ENCODE measurements around the gene EIF2S3.
"Not testable (repeated sequence)": the region's sequence is repeated elsewhere in the genome, so short reads cannot be mapped to it uniquely, and the experiment has no call there.

The EIF2S3 gene

GRCh38 chrX:24037729-24038128 is 17.0 kb upstream of the EIF2S3 start:
- in situ Hi-C loops (cut with MboI; ENCODE audit: low pct_unique_long_range_greater_than_20kb, low sequenced_read_pairs, unreplicated experiment), result no loop called here
- no peak for DNase-seq (ENCODE audit: low spot score)
- TF ChIP-seq CTCF (IDR thresholded peaks at IDR 0.05; ENCODE audit: extremely low read depth, insufficient read depth, missing control alignments), result no peak

- in situ Hi-C loops (cut with MboI; ENCODE audit: low pct_unique_long_range_greater_than_20kb, low sequenced_read_pairs, unreplicated experiment), result not testable (repeated sequence)
Observed at GRCh38 chrX:24046060-24046459, 8.7 kb upstream of the EIF2S3 start.

GRCh38 chrX:24049643-24050042 is 5.1 kb upstream of the EIF2S3 start:
- in situ Hi-C loops (cut with MboI; ENCODE audit: low pct_unique_long_range_greater_than_20kb, low sequenced_read_pairs, unreplicated experiment); DNase-seq (ENCODE audit: low spot score): not testable (repeated sequence)

More at GRCh38 chrX:24046060-24046459, 8.7 kb upstream of the EIF2S3 start:
- not testable (repeated sequence) for DNase-seq (ENCODE audit: low spot score)

GRCh38 chrX:24050522-24051318 is 4.0 kb upstream of the EIF2S3 start:
- DNase-seq (ENCODE audit: low spot score); in situ Hi-C loops (cut with MboI; ENCODE audit: low pct_unique_long_range_greater_than_20kb, low sequenced_read_pairs, unreplicated experiment): not testable (repeated sequence)

- in situ Hi-C loops (cut with MboI; ENCODE audit: low pct_unique_long_range_greater_than_20kb, low sequenced_read_pairs, unreplicated experiment), result no loop called here
- DNase-seq (ENCODE audit: low spot score), result no peak
- no peak for TF ChIP-seq CTCF (IDR thresholded peaks at IDR 0.05; ENCODE audit: extremely low read depth, insufficient read depth, missing control alignments)
Observed at GRCh38 chrX:24055043-24055356, 244 bp downstream of the EIF2S3 start.

GRCh38 chrX:24063488-24063887 is 8.7 kb downstream of the EIF2S3 start:
- in situ Hi-C loops (cut with MboI; ENCODE audit: low pct_unique_long_range_greater_than_20kb, low sequenced_read_pairs, unreplicated experiment), result no loop called here

GRCh38 chrX:24069877-24070276 is 15.1 kb downstream of the EIF2S3 start:
- no peak for TF ChIP-seq CTCF (IDR thresholded peaks at IDR 0.05; ENCODE audit: extremely low read depth, insufficient read depth, missing control alignments)
- DNase-seq (ENCODE audit: low spot score), result no peak
- in situ Hi-C loops (cut with MboI; ENCODE audit: low pct_unique_long_range_greater_than_20kb, low sequenced_read_pairs, unreplicated experiment), result no loop called here

More at GRCh38 chrX:24063488-24063887, 8.7 kb downstream of the EIF2S3 start:
- TF ChIP-seq CTCF (IDR thresholded peaks at IDR 0.05; ENCODE audit: extremely low read depth, insufficient read depth, missing control alignments), result no peak
- DNase-seq (ENCODE audit: low spot score), result no peak

GRCh38 chrX:24079411-24079810 is 24.7 kb downstream of the EIF2S3 start:
- no peak for DNase-seq (ENCODE audit: low spot score)
- in situ Hi-C loops (cut with MboI; ENCODE audit: low pct_unique_long_range_greater_than_20kb, low sequenced_read_pairs, unreplicated experiment), result loop anchor here (25.0 kb wide), 1 partner anchor 158 kb away; no protein-coding TSS in a partner anchor
- TF ChIP-seq CTCF (IDR thresholded peaks at IDR 0.05; ENCODE audit: extremely low read depth, insufficient read depth, missing control alignments), result no peak

GRCh38 chrX:24080245-24080644 is 25.5 kb downstream of the EIF2S3 start:
- not testable (repeated sequence) for DNase-seq (ENCODE audit: low spot score)
- in situ Hi-C loops (cut with MboI; ENCODE audit: low pct_unique_long_range_greater_than_20kb, low sequenced_read_pairs, unreplicated experiment), result loop anchor here (25.0 kb wide), 1 partner anchor 157 kb away; no protein-coding TSS in a partner anchor
